ENCODE results near the gene BLMH.

DNA sequence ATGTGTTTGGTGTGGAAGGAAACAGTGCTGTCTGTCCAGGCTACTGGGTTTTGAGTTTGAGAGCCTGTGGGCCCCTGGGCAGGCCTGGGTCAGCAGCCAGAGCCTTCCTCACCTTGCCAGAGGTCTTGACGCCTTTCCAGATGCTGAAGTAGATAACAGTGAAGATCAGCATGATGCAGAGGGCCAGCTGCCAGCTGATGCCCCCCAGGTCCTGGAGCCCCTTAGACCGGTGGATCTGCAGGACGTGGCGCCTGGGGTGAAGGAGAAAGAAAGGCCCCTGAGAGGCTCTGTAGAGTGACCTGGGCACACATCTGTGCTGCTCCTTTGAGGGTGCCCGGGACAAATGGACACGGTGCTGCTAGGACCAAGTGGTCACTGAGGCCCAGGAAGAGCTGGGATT lies 74.7 kb downstream of the BLMH start:
- TF ChIP-seq, protein P1, sequence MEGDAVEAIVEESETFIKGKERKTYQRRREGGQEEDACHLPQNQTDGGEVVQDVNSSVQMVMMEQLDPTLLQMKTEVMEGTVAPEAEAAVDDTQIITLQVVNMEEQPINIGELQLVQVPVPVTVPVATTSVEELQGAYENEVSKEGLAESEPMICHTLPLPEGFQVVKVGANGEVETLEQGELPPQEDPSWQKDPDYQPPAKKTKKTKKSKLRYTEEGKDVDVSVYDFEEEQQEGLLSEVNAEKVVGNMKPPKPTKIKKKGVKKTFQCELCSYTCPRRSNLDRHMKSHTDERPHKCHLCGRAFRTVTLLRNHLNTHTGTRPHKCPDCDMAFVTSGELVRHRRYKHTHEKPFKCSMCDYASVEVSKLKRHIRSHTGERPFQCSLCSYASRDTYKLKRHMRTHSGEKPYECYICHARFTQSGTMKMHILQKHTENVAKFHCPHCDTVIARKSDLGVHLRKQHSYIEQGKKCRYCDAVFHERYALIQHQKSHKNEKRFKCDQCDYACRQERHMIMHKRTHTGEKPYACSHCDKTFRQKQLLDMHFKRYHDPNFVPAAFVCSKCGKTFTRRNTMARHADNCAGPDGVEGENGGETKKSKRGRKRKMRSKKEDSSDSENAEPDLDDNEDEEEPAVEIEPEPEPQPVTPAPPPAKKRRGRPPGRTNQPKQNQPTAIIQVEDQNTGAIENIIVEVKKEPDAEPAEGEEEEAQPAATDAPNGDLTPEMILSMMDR (conservative IDR thresholded peaks at IDR 0.05; ENCODE audit: low read depth, low read length), result no peak
- no peak for TF ChIP-seq EZH2 (IDR thresholded peaks at IDR 0.05; ENCODE audit: borderline replicate concordance, low read depth, low read length, poor library complexity, severe bottlenecking)

All from A673 (cell line).